ENCODE data around the gene TPI1. TPM values are rescaled to one million over a fixed set of nuclear protein-coding genes. Genes with fewer than 3 reads are reported as not detected.

TPI1 gene
- total and polyA plus RNA-seq, 4 donors: 190 to 547 (median 396) TPM

GRCh38 chr12:6861391-6861790, 5.9 kb upstream of the TPI1 start:
- H3K4me3 ChIP-seq (ENCODE audit: low read depth in 1 of 3, low read length in 3 of 3): no peak overlapping the region
- WGBS: 91% methylated on average over 9 of the region's 9 CpGs
- TF ChIP-seq FOXA1 (IDR thresholded peaks at IDR 0.05) (no peak), YY1 (IDR thresholded peaks at IDR 0.05) (no peak), HNF4G (IDR thresholded peaks at IDR 0.05) (no peak), MAX (IDR thresholded peaks at IDR 0.05) (no peak), RAD21 (IDR thresholded peaks at IDR 0.05) (no peak), ATF3 (IDR thresholded peaks at IDR 0.05) (no peak), EGR1 (IDR thresholded peaks at IDR 0.05; ENCODE audit: low read depth in 2 of 2) (no peak), REST (IDR thresholded peaks at IDR 0.05) (no peak), CTCF (IDR thresholded peaks at IDR 0.05; ENCODE audit: low read depth, low read length, missing input control) (no peak), ZBTB33 (IDR thresholded peaks at IDR 0.05) (no peak), HNF4A (conservative IDR thresholded peaks at IDR 0.05) (no peak), JUND (IDR thresholded peaks at IDR 0.05) (no peak), TAF1 (conservative IDR thresholded peaks at IDR 0.05) (no peak), RXRA (IDR thresholded peaks at IDR 0.05) (no peak), FOXA2 (IDR thresholded peaks at IDR 0.05) (no peak), GABPA (IDR thresholded peaks at IDR 0.05 in 1 of 2, conservative IDR thresholded peaks at IDR 0.05 in 1 of 2) (no peak)
- peaks cover 12 to 79% (median 46%) of the 10 kb centered on the region in 4 donors for H3K36me3 ChIP-seq (ENCODE audit: control insufficient read depth in 4 of 4, insufficient read depth in 3 of 4, low read depth in 1 of 4, low read length in 3 of 4)
- no peaks in the 10 kb centered on the region for H3K9me3 ChIP-seq (ENCODE audit: control insufficient read depth in 4 of 4, low read length in 3 of 4)
- no peaks in the 10 kb centered on the region for H3K27me3 ChIP-seq (ENCODE audit: control insufficient read depth in 4 of 4, insufficient read depth in 4 of 4, low read length in 3 of 4)
- H3K4me1 ChIP-seq (ENCODE audit: control insufficient read depth in 4 of 4, insufficient read depth in 4 of 4, low read length in 3 of 4): peaks cover 0 to 1% (median under 1%) of the 10 kb centered on the region in 4 donors
- no peak overlapping the region for H3K9ac ChIP-seq (ENCODE audit: low read depth in 1 of 2, low read length in 2 of 2)
- no peak overlapping the region for H3K27ac ChIP-seq (ENCODE audit: low read depth in 1 of 2, low read length in 2 of 2)
- no peak for DNase-seq (ENCODE audit: low spot score)

GRCh38 chr12:6863033-6863432, 4.3 kb upstream of the TPI1 start:
- no peak overlapping the region for H3K4me3 ChIP-seq (ENCODE audit: low read depth in 1 of 3, low read length in 3 of 3)
- no peak overlapping the region for H3K9ac ChIP-seq (ENCODE audit: low read depth in 1 of 2, low read length in 2 of 2)
- H3K9me3 ChIP-seq (ENCODE audit: control insufficient read depth in 4 of 4, low read length in 3 of 4): no peaks in the 10 kb centered on the region
- no peak overlapping the region for H3K27ac ChIP-seq (ENCODE audit: low read depth in 1 of 2, low read length in 2 of 2)
- H3K27me3 ChIP-seq (ENCODE audit: control insufficient read depth in 4 of 4, insufficient read depth in 4 of 4, low read length in 3 of 4): no peaks in the 10 kb centered on the region
- 94% methylated on average over 11 of the region's 11 CpGs for WGBS
- H3K36me3 ChIP-seq (ENCODE audit: control insufficient read depth in 4 of 4, insufficient read depth in 3 of 4, low read depth in 1 of 4, low read length in 3 of 4): peaks cover 12 to 63% (median 34%) of the 10 kb centered on the region in 4 donors
- peaks cover 3 to 8% (median 7%) of the 10 kb centered on the region in 4 donors for H3K4me1 ChIP-seq (ENCODE audit: control insufficient read depth in 4 of 4, insufficient read depth in 4 of 4, low read length in 3 of 4)
- DNase-seq (ENCODE audit: low spot score): no peak
- TF ChIP-seq MAX (IDR thresholded peaks at IDR 0.05): no peak
- TF ChIP-seq RAD21 (IDR thresholded peaks at IDR 0.05): no peak
- TF ChIP-seq FOXA1 (IDR thresholded peaks at IDR 0.05): no peak
- TF ChIP-seq HNF4A (conservative IDR thresholded peaks at IDR 0.05): no peak
- no peak for TF ChIP-seq FOXA2 (IDR thresholded peaks at IDR 0.05)
- no peak for TF ChIP-seq SP1 (IDR thresholded peaks at IDR 0.05)
- no peak for TF ChIP-seq HNF4G (IDR thresholded peaks at IDR 0.05)
- TF ChIP-seq RXRA (IDR thresholded peaks at IDR 0.05): no peak
- no peak for TF ChIP-seq GABPA (IDR thresholded peaks at IDR 0.05 in 1 of 2, conservative IDR thresholded peaks at IDR 0.05 in 1 of 2)
- no peak for TF ChIP-seq CTCF (IDR thresholded peaks at IDR 0.05; ENCODE audit: low read depth, low read length, missing input control)
- TF ChIP-seq TAF1 (conservative IDR thresholded peaks at IDR 0.05): no peak
- no peak for TF ChIP-seq ZBTB33 (IDR thresholded peaks at IDR 0.05)
- no peak for TF ChIP-seq ATF3 (IDR thresholded peaks at IDR 0.05)

Measured in liver (tissue), 9 donors.